Measurements from ENCODE around the gene PEAK3. TPM values are rescaled to one million over a fixed set of nuclear protein-coding genes. Genes with fewer than 3 reads are reported as not detected.

PEAK3 gene
- polyA plus RNA-seq, 1 of the 3 experiments (the other 2 are of a cell fraction): not detected

GRCh38 chr19:2307518-2308012 lies 25.6 kb upstream of the PEAK3 start (continued):
- TF ChIP-seq CTCF (IDR thresholded peaks at IDR 0.05) (no peak), FOXJ3 (CRISPR knock-in tag; IDR thresholded peaks at IDR 0.05) (no peak), MAX (IDR thresholded peaks at IDR 0.05; ENCODE audit: low read depth) (no peak)

GRCh38 chr19:2306971-2307370 lies 25.0 kb upstream of the PEAK3 start:
- POLR2A ChIA-PET: interaction anchor here (1.3 kb wide), 1 partner anchor 9 kb away, joined by 3 read pairs; no protein-coding TSS in a partner anchor
- no peaks in the 10 kb centered on the region for H3K79me2 ChIP-seq (ENCODE audit: insufficient read depth)
- peaks cover 6% of the 10 kb centered on the region for H3F3A ChIP-seq (replicated peaks; ENCODE audit: insufficient read depth)

More at GRCh38 chr19:2306971-2307370, 25.0 kb upstream of the PEAK3 start:
- TF ChIP-seq TCF12 (IDR thresholded peaks at IDR 0.05) (no peak), NFIC (IDR thresholded peaks at IDR 0.05; ENCODE audit: borderline replicate concordance) (no peak), FOXM1 (IDR thresholded peaks at IDR 0.05; ENCODE audit: low read depth) (no peak), REST (IDR thresholded peaks at IDR 0.05; ENCODE audit: low read depth, low read length) (no peak), POLR2AphosphoS5 (IDR thresholded peaks at IDR 0.05; ENCODE audit: low read depth, low read length) (no peak), SIN3A (IDR thresholded peaks at IDR 0.05; ENCODE audit: borderline replicate concordance, low read depth, low read length) (no peak), EZH2phosphoT487 (IDR thresholded peaks at IDR 0.05; ENCODE audit: borderline replicate concordance, low read depth) (no peak), USF1 (IDR thresholded peaks at IDR 0.05; ENCODE audit: borderline replicate concordance, low read depth) (no peak), TAF1 (IDR thresholded peaks at IDR 0.05; ENCODE audit: borderline replicate concordance, low read depth, low read length) (no peak), NRF1 (IDR thresholded peaks at IDR 0.05; ENCODE audit: low read depth, low read length) (no peak)
- H3K27ac ChIP-seq (ENCODE audit: low read depth in 2 of 2, low read length in 1 of 2): no peak overlapping the region
- H3K4me2 ChIP-seq: no peak overlapping the region
- peaks cover 0 to 16% of the 10 kb centered on the region in 2 experiments; a peak in 1 of 4 replicates for H3K4me1 ChIP-seq (ENCODE audit: control insufficient read depth in 1 of 2, insufficient read depth in 2 of 2, low read depth in 1 of 2, low read length in 1 of 2)
- H3K9me3 ChIP-seq: no peaks in the 10 kb centered on the region
- H2AFZ ChIP-seq (ENCODE audit: low read depth): no peak overlapping the region
- H3K27me3 ChIP-seq (ENCODE audit: insufficient read depth): no peaks in the 10 kb centered on the region; the same call in 1 of the 2 replicates
- H4K20me1 ChIP-seq (ENCODE audit: insufficient read depth): no peaks in the 10 kb centered on the region
- no peak for DNase-seq
- no peak overlapping the region for H3K4me3 ChIP-seq (ENCODE audit: low read depth in 2 of 2, low read length in 1 of 2)
- no peaks in the 10 kb centered on the region for H3K36me3 ChIP-seq (replicated peaks in 1 of 2; ENCODE audit: control insufficient read depth in 1 of 2, insufficient read depth in 2 of 2, low read length in 1 of 2)
- no peak overlapping the region for H3K9ac ChIP-seq
- H3K9me2 ChIP-seq: no peaks in the 10 kb centered on the region
- CTCF ChIA-PET: interaction anchor here (1.0 to 13.0 kb wide), 5 partner anchors 9 to 65 kb away, joined by 3 to 284 read pairs (median 6); no protein-coding TSS in a partner anchor
- 75% methylated on average over 14 of the region's 17 CpGs for WGBS (ENCODE audit: low lambda C conversion rate)

Data from SK-N-SH (cell line).